Islet precursor cell (in vitro differentiated cells): ENCODE results near the gene SNX20.

Source experiments
- DNase-seq: peaks from one replicate; pipeline ENCODE4 v3.0.0-alpha.2; 2018

Gene SNX20

DNA sequence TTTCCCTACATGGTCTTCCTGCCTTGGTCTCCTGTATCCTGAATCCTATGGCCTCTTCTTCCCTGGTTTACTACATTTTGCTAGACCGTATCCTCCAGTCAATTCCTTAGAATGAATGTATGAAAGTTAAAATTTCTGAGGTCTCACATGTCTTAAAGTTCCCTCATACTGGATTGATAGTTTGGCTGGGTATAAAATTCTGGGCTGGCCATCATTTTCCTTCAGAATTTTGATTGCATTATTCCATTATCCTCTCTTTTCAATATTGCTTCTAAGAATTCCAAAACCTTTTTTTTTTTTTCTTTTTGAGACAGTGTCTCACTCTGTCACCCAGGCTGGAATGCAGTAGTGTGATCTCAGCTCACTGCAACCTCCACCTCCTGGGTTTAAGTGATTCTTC lies 23.1 kb upstream of the SNX20 start:
- DNase-seq = no peak

DNA sequence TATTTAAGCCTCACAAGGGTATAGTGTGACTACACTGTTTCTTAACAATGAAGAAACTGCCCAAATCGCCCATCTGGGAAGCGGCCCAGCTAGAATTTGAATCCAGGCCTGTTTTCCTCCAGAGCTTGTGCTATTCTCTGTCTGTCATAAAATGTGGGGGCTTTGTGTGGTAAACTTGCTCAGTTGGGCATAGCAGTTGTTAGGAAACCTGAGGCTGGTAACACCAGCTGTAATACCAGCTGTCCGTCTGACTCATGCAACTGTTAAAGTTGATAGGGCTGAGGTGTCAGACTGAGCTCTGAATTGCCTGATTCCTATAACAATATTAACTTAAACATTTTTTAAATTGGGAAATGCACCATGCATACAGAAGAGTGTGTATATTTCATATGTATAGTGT lies 21.6 kb upstream of the SNX20 start:
- DNase-seq = no peak

DNA sequence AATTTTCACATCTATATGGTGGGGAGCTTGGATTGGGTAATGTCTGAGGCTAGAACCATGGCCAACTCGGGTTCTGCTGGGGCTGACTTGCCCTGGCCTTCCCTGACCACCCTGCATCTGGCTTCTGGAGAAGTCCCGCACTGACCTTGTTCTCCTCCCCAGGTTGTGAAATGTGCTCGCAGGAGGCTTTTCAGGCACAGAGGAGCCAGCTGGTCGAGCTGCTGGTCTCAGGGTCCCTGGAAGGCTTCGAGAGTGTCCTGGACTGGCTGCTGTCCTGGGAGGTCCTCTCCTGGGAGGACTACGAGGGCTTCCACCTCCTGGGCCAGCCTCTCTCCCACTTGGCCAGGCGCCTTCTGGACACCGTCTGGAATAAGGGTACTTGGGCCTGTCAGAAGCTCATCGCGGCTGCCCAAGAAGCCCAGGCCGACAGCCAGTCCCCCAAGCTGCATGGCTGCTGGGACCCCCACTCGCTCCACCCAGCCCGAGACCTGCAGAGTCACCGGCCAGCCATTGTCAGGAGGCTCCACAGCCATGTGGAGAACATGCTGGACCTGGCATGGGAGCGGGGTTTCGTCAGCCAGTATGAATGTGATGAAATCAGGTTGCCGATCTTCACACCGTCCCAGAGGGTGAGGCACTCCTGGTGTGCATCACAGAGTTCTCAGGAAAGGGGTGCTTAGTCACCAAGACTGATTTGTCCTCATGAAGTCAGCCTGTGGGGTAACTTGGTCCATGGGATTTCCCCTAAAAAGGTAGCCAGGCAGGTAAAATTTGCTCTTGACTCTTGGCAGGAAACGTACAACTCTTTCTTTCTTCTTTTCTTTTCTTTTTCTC lies 18.4 kb upstream of the SNX20 start:
- no peak for DNase-seq

DNA sequence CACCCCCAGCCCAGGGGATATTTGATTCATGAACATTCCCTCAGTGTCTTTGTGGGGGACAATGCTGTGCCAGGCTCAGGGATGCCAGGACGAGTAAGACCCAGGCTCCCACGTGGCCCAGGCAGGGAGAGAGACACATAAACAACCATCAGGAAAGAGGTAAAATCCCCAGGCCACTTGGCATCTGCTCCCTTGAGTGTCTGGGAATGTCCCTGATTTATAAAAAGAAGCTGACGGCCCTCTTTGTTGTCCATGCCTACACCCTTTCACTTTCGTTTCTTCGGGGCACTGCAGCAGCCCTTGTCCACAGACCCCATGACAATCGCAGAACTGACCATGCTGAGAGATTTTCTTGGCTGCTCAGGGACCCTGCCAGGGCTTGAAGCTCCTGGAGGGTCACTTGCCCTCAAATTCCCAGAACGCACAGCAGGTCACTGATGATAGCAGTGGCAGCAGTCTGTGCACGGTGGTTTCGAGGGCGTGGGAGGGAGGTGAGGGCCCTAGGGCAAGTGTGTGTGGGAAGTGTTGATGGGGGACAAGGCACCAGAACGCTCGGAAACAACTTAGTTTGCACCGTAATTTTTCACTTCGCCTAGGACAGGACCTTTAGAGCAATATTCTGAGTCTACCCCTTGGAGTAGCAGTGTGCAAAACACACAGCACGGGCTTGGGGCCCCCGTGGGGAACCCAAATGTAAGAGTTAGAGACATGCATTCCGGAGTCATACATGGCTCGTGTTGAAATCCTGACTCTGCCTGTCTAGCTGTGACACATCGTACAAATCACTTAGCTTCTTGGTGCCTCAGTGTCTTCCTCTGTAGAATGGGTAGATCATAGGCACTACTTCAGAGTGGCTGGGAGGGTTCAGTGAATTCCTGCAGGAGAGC lies 17.0 kb upstream of the SNX20 start:
- no peak for DNase-seq

DNA sequence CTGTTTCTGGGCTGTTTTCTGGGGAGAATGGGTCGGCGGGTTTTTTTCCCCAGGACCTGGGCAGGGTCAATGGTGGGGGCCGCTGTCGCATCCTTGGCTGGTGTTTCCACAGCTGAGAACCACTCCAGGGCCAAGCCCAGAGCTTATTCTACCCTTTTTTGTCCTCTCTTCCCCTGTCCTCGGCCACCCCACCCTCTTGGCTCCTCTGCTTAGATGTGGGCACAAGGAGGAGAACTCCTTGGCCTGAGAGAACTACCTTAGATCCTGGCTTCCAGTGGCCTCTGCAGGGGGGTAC lies 16.3 kb upstream of the SNX20 start:
- DNase-seq = no peak

DNA sequence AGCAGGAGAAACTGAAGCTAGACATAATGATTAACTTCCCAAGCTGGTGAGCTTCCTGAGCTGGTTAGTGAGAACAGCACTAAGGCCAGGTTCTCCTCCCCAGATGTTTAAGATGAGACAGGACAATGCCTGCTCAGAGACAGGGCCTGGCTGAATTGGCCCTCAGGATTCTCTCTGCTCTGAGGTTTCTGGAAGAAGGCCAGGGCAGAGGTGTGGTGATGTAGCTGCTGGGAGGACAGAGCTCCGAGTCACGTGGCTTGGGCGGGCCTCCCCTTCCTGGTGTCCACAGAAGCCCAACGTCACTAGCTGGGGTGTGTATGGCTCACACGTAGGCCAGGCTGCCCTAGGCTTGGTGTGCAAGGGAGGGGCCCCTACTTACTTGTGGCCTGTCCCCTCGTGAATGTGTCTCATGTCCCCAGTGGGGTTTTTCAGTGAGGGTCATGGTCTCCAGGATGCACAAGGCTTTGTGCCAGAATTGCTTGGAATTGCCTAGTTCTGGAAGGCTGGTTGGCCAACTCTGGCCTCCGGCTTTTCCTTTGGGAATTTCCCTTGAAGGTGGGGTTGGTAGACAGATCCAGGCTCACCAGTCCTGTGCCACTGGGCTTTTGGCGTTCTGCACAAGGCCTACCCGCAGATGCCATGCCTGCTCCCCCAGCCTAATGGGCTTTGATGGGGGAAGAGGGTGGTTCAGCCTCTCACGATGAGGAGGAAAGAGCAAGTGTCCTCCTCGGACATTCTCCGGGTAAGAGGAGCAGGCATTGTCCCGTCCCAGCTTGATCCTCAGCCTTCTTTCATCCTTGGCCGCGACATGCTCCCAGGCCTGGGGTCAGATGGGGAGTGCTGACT lies 15.7 kb upstream of the SNX20 start:
- no peak for DNase-seq

DNA sequence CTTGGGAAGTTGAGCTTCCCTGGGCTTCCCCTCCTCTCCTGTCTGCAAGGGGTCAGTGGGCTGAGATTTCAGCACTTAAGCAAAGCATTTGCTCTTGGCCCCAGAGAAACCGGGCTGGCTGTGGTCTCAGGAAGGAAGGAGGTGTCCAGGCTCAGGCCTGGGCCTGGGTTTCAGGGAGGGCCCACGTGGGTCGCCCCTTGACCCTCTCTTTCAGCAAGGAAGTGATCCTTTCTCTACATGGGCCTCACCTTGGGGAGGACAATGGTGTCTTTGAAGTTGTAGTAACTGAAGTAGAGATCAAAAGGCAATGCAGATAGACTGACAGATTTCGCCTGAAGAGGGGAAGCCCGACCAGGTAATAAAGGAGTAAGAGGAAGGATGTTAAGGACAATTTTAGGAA lies 15.0 kb upstream of the SNX20 start:
- no peak for DNase-seq

DNA sequence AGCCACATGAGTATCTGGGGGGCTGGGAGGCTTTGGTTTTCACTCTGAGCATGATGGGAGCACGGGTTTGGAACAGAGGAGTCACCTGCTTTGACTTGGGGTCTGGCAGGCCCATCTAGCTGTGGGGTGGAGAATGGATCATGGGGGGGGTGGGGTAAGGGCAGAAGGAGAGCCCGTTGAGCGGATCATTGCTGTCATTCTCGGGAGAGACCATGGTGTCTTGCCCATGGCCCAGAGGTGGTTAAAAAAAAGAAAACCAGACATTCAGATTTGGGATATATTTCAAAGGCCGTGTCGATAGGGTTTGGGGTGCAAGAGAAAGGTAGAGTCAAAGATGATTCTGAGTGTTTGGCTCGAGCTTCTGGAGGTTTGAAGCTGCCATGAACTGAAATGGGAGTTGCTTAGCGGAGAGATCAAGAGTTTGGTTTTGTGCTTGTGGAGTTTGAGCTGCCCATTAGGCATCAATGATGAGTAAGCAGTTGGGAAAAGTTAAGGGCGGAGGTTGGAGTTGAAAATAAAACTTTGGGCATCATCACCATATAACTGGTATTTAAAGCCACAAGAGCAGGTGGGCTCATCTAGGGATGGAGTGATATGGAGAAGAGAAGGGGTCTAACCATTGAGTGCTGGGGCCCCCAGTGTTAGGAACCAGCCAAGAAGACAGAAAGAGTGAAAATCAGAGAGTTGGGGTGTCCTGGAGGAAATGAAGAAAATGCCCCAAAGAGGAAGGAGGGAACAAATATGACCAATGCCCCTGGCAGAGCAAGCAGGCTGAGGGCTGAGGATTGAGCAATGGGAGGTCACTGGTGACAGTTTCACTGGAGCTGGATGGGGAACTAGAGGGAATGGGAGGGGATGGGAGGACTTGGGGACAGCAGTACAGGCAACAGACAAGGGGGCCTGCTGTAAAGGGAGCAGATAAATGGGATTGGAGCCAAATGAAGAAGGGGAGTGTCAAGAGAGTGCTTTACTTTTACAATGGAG lies 14.2 kb upstream of the SNX20 start:
- DNase-seq = no peak

DNA sequence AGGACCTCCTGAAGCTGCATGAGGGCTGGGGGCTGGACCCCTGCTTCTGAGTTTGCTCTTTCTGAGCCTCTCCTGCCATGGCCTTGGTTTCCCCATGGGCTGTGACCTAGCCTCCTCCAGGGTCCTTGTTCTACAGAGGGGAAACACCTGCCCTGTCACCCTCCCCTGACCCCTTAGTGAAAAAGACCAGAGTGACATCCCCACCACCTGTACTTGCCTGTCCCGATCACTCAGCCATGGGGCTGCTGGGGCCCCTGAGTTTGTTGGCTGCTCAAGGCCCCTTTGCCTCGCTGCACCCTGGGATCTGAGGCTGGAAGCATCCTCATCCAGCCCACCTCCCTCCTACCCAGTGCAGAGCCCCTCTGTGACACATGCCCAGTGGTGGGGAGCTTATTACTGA lies 13.1 kb upstream of the SNX20 start:
- no peak for DNase-seq

DNA sequence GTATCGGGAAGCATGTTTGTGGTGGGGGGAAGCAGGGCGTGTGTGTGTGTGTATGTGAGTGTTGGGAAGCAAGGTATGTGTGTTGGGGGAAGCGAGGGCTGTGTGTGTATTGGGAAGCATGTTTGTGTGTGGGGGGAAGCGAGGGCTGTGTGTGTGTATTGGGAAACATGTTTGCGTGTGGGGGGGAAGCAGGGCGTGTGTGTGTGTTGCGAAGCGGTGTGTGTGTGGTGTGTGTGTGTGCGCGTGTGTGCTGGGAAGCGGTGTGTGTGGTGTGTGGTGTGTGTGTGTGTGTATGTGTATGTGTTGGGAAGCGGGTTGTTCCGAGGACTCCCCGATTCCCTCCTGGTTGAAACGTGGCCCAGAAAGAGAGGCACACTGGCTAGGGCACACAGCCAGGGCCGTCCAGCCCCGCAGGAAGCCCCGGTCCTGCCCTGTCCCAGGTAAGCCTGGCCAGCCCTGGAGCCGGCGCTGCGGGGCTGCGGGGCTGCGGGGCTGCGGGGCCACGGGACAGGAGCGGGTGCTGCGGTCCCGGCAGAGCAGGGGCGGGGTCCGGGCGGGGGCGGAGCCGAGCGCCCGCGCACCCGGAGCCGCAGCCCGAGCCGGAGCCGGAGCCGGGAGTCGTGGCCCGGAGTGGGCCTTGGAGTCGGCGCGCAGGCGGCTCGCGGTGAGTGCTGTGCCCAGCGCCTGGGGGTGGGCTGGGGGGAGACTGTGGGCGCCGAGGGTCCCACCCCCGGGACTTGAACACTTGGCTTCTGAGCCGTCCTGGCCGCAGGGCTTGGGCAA lies 12.1 kb upstream of the SNX20 start, which contains the start of gene NOD2:
NOD2 (plus strand) TSS at position 608 of the 783 bp plus-strand sequence. CDS start 5,890 bp downstream, outside the sequence.
- no peak for DNase-seq

DNA sequence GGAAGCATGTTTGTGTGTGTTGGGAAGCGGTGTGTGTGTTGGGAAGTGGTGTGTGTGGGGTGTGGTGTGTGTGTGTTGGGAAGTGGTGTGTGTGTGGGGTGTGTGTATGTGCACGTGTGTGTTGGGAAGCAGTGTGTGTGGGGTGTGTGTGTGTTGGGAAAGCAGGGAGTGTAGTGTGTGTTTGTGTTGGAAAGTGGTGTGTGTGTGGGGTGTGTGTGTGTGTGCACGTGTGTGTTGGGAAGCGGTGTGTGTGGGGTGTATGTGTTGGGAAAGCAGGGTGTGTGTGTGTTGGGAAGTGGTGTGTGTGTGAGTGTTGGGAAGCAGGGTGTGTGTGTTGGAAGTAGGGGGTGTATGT lies 11.5 kb upstream of the SNX20 start:
- no peak for DNase-seq

DNA sequence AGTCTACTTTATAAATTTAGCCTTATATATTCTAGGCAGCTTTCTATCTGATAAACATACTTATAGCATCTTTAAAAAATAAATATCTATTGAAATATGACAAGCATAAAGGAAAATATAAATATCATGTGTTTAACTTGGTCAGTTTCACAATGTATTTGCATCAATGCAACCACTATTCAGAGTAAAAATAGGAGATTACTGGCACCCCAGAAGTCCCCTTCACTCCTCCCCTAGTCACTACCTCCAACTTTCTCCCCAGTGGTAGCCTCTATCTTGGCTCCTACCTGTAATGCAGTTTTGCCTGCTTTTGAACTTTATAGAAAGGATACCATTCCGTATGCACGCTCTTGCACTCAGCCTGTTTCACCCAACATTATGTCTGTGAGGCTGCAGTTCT lies 9.1 kb upstream of the SNX20 start:
- DNase-seq = no peak

DNA sequence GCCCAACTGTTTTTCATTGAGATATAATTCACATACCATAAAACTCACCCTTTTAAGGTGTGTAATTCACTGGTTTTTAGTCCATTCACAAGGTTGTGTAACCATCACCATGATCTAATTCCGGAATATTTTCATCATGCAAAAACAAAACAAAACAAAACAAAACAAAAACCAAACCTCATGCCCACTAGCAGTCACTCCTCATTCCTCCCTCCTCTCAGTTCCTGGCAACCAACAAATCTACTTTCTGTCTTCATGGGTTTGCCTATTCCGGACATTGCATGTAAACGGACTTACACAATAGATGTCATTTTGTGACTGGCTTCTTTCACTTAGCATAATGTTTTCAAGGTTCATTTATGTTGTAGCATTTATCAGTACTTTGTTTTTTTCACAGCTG lies 7.8 kb upstream of the SNX20 start:
- DNase-seq = no peak

DNA sequence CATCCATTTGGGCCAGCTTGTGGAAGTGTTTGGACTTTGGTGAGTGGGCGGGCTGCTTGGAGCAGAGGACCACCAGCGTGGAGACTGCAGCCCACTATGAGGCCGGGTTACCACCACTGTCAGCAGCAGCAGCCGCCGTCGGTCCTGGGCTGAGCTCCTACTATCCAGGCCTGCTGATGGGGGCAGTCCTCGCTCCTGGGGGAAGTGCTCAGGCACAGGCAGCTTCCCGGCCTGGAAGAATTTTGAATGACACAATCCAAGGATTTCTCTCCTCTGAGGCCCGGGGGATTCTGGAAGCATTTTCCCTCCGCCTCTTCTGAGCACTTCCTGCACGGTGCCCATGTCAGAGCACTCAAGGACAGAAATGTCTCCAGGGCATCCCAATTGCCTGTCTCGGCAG lies 7.0 kb upstream of the SNX20 start:
- DNase-seq = peak; percentile 74

DNA sequence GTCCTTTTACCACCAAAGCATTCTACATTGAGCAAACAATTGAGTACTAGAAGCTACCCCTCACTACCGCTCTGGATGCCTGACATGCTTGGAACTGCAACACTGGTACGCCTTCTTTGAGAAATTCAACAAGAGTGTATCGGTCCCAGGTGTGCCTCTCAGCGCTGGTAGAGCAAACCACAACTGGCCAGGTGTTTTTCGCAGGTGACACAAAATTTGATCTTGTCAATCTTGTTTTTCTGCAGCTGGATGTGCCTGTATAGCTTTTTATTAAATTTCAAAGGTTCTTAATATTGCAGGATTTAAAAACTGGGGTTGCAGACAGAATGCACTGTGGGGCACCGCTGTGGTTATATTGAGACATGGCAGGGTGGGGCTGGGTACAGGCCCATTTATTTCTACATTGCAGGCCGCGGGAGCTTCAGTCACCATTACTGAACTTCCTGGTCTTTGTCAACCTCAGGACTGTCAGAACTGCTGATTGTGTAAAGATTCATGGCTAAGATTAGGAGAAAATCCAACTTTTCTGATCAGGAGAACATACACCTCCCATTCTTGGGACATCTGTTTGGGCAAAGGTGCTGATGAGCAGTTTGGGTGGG lies 4.5 kb upstream of the SNX20 start:
- no peak for DNase-seq

DNA sequence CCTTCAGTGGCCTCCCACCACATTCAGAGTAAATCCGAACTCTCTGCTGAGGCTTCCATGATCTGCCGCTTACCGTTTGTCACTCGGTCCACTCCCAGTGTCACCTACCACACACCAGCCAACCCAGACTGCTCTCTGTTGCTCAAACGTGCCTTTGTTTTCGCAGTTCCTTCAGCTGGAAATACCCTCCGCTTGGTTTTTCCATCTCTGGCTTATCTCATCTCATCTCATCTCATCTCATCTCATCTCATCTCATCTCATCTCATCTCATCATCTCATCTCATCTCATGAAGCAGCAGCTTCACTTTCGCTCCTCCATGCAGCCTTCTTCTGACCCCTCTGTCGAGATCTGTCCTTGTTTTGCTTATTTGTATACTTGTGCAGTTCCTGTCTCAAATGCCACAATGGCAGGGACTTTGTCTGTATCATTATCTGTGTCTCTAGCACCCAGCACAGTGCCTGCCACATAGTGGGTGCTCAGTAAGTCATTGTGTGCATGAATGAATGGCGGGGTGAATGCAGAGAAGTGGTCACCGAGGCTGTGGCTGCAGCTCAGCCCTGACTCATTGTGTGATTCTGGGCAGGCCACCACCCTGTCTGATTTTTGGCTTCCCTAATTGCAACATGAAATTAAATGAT lies 3.8 kb upstream of the SNX20 start:
- no peak for DNase-seq

DNA sequence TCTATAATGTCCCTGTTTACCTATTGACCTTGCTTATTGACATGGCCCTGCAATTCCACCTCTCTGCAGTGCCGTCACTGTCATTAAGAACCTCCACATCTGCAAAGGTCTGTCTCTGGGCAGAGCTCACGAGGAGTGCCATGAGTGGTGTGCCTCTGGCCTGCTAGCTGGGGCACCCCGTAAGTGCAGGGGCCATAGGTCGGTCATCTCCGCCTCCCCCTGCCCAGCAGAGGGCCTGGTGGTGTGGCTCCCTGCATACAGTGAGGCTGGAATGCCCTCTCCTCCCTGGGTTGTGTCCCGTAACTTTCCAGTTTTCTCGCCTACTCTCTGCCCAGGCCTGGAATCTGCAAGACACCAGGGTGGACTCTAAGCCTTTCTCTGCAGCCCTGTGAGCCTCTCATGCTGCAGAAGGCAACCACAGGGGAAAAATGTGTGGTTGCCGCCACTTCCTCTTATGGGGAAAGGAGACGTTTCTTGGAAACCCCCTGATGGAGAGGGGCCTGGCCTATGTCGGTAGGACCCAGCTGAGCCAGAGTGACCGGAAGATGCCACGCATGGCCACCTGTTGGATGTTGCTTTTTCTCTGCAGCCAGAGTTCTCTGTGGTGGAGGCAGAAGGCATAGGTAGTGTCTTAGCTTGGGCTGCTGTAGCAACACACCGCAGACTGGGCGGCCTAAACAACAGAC lies 2.7 kb upstream of the SNX20 start:
- no peak for DNase-seq

DNA sequence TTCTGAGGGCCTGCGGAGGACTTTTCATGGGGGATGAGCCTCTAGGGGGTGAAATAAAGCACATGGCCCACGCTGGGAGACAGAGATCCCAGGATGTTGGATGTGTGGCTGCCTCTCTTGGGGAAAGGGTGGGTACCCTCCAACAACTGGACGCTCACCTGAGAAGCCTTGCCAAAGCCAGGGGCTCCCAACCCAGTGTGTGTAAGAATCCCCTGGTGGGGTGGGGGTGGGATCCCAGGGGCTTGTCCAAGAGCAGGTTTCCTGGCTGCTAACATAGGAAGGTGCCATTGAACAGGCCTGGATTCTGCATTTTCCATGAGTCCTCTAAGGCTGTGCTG lies 587 bp downstream of the SNX20 start:
- no peak for DNase-seq

DNA sequence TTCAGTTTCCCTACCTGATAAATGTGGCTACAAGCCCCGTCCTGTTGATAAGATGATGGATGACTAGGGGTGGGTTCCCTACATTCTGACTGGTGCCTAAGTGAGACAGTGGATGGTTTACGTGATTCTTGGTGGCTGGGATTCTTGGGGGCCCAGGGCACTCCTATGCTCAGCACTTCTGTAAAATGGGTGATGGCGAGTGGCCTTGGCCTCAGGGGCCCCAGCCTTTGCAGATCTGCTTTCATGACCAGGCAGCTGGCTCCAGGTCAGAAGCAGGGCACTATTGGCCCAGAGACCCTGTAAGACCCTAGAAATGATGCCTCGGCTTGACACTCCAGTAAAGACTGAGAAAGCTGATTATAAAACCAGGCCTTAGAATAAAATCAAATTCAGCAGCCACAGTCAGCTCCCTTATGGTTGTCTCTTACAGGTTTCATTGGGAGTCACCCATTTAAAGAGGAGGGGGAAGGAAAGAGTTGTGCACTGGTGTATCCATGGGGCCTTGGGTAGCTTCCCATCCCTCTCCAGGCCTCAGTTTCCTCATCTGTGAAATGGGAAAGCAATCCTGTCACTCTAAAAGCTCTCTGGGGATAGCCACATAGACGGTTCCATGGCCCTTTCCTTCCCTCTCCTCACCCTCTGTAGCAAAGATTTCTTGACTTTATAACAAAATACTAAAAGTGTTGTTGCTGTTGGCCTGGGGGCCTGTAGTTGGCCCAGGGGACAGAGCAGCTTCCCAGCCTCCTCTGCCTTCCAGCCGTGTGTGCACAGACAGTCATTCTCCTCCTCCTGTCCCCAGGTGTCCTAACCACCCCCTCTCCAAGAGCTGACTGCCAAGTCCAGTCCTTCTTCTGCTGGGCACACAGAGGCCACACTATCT lies 1.2 kb downstream of the SNX20 start:
- no peak for DNase-seq
